Ovary (tissue), 9 donors: ENCODE measurements around the gene TUBB4B. TPM values are rescaled to one million over a fixed set of nuclear protein-coding genes. Genes with fewer than 3 reads are reported as not detected.
"Not testable (repeated sequence)": the region's sequence is repeated elsewhere in the genome, so short reads cannot be mapped to it uniquely, and the experiment has no call there.

ENCODE experiments used
- DNase-seq, 5 donors: peaks; one replicate each; pipeline ENCODE4 v3.0.0-alpha.2; 2019 to 2020
- H3K27ac ChIP-seq, 2 donors: fragments of 200-600 bp; one replicate each; pipeline versions ENCODE4 v1.5.1 to v1.8.0; 2019 to 2022
- H3K27me3 ChIP-seq: fragments of 200-600 bp; one replicate; pipeline ENCODE4 v1.8.0; 2022
- H3K36me3 ChIP-seq: fragments of 200-600 bp; sonication (generic); one replicate; pipeline ENCODE4 v1.5.1; 2019
- H3K4me1 ChIP-seq: one replicate; pipeline ENCODE4 v1.8.1; 2013; ENCODE audit warnings: mild to moderate bottlenecking, moderate library complexity; ENCODE audit not compliant: insufficient read depth
- H3K4me3 ChIP-seq: fragments of 200-600 bp; sonication (generic); one replicate; pipeline ENCODE4 v1.5.1; 2017
- H3K9me3 ChIP-seq, 2 donors: fragments of 200-600 bp in 1 of 2; sonication (generic) in 1 of 2; one replicate each; pipeline versions ENCODE4 v1.5.1 to v1.8.1; 2013 to 2019; ENCODE audit warnings: mild to moderate bottlenecking in 1 of 2, moderate library complexity in 1 of 2
- CTCF ChIP-seq, 3 donors: fragments of 450-650 bp in 2 of 3; fragments of 200-600 bp in 1 of 3; IDR thresholded peaks; one replicate each; pipeline versions ENCODE4 v1.5.1 to v1.8.0; 2016 to 2022; ENCODE audit warnings: antibody characterized with exemption in 3 of 3, mild to moderate bottlenecking in 1 of 3
- EP300 ChIP-seq: sonication (generic); formaldehyde crosslinking; IDR thresholded peaks from one replicate; pipeline ENCODE4 v1.6.1; 2017; ENCODE audit warnings: antibody characterized with exemption
- POLR2A ChIP-seq: fragments of 450-650 bp; IDR thresholded peaks from one replicate; pipeline ENCODE4 v1.6.1; 2017; ENCODE audit warnings: antibody characterized with exemption, mild to moderate bottlenecking, moderate library complexity
- WGBS, 3 donors: extraction: QIAGEN DNeasy Blood & Tissue Kit in 1 of 3; methylation state at CpG; one replicate each; pipeline versions ENCODE4 v1.1.5 to v1.1.7; 2013 to 2017; 5-methylcytosine and 5-hydroxymethylcytosine counted together
- intact Hi-C, 4 donors: fragments of 100-400 bp; cut with DNase I; formaldehyde crosslinking; loops; one replicate each; pipeline versions ENCODE4 v1.11.0 to v1.15.1; 2022 to 2023
- polyA plus RNA-seq, 2 donors: library from polyadenylated mRNA; stranded (reverse); fragments of 200-250 nt in 1 of 2; fragments of 350-450 nt in 1 of 2; fragmentation: Illumina TruSeq in 1 of 2; extraction: RNeasy Lipid Tissue Mini Kit (QIAGEN cat#74804) in 1 of 2; gene quantifications; one replicate each; pipeline ENCODE4 v1.2.3, GENCODE V29; 2013 to 2014
- total RNA-seq, 7 donors: library from RNA; depleted of rRNA in 2 of 7; stranded (reverse); fragments of >200 nt in 2 of 7; fragmentation: NEBNext Ultra II Directional in 3 of 7; extraction: Animal tissue kit (Norgen Biotek cat#: 25700) in 3 of 7; gene quantifications; one replicate each; pipeline versions ENCODE4 v1.1.0 to v1.2.4, GENCODE V29; 2016 to 2023
- donor health status: DM: no; HTN: no; CAD: no; lungs with moderate emphysema.
- donor health status: DM: no; HTN: no; CAD: no.
- donor health status: Bipolar disorder and iron deficiency.
- donor health status: DM: yes; HTN: yes; CAD: no.
- donor health status: DM: no; HTN: no; CAD: no.
- donor health status: DM: yes; HTN: yes; CAD: no.

TUBB4B gene
- total and polyA plus RNA-seq, 9 donors = 62.8 to 234 (median 135) TPM

GRCh38 chr9:137262173-137262908 is 21.3 kb downstream of the TUBB4B start:
- H3K4me3 ChIP-seq, H3K4me1 ChIP-seq, H3K9me3 ChIP-seq, H3K36me3 ChIP-seq, H3K27me3 ChIP-seq, intact Hi-C loops, H3K27ac ChIP-seq: not testable (repeated sequence)
- 34 to 45% (median 36%) methylated on average over 15 of the region's 15 CpGs for WGBS, 3 donors
- peak in 1 of 3 donors; percentile 18 for TF ChIP-seq CTCF (IDR thresholded peaks at IDR 0.05)
- peak in 2 of 5 donors; percentile 17 to 50 for DNase-seq

DNA sequence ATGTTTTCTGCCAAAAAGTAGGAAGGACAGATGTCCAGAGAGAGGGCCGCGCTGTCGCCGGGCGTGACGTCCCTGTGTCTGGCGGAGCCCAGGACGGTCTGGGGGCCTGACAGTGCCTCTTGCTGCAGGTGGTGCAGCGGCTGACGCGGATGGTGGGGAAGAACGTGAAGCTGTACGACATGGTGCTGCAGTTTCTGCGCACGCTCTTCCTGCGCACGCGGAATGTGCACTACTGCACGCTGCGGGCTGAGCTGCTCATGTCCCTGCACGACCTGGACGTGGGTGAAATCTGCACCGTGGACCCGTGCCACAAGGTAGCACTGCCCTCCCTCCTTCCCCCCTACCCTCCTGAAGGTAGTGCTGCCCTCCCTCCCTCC is 21.8 kb downstream of the TUBB4B start:
- Histone ChIP-seq H3K36me3 (no peaks in the 10 kb centered on the region), H3K4me1 (no peaks in the 10 kb centered on the region), H3K4me3 (no peak overlapping the region), H3K27ac (no peak overlapping the region), H3K27me3 (no peaks in the 10 kb centered on the region), H3K9me3 (no peaks in the 10 kb centered on the region)
- DNase-seq = peak in 2 of 5 donors; percentile 10 to 33
- no peak for TF ChIP-seq CTCF (IDR thresholded peaks at IDR 0.05)
- TF ChIP-seq POLR2A = no peak
- no peak for TF ChIP-seq EP300
- 84 to 87% (median 86%) methylated on average over 24 of the region's 24 CpGs for WGBS, 3 donors
- intact Hi-C loops = no loop called here

- Histone ChIP-seq H3K9me3 (no peaks in the 10 kb centered on the region), H3K27ac (no peak overlapping the region), H3K36me3 (no peaks in the 10 kb centered on the region), H3K27me3 (no peaks in the 10 kb centered on the region), H3K4me1 (no peaks in the 10 kb centered on the region), H3K4me3 (no peak overlapping the region)
- TF ChIP-seq POLR2A (no peak), EP300 (no peak), CTCF (IDR thresholded peaks at IDR 0.05) (no peak)
- WGBS, 3 donors = 62 to 70% (median 70%) methylated on average over 10 of the region's 10 CpGs
- peak in 1 of 5 donors; percentile 27 for DNase-seq
- intact Hi-C loops = no loop called here
Observed at GRCh38 chr9:137263506-137263905, 22.4 kb downstream of the TUBB4B start.

- H3K27ac ChIP-seq = no peak overlapping the region
- no peak for TF ChIP-seq CTCF (IDR thresholded peaks at IDR 0.05)
- TF ChIP-seq POLR2A = no peak
- TF ChIP-seq EP300 = no peak
Observed at GRCh38 chr9:137264067-137264466, 23.0 kb downstream of the TUBB4B start.

More at GRCh38 chr9:137264067-137264466, 23.0 kb downstream of the TUBB4B start:
- 91 to 96% (median 92%) methylated on average over 22 of the region's 22 CpGs for WGBS, 3 donors
- intact Hi-C loops = no loop called here
- no peaks in the 10 kb centered on the region for H3K9me3 ChIP-seq
- H3K4me3 ChIP-seq = no peak overlapping the region
- peaks cover 3% of the 10 kb centered on the region for H3K4me1 ChIP-seq
- DNase-seq = peak in 1 of 5 donors; percentile 35
- H3K27me3 ChIP-seq = no peaks in the 10 kb centered on the region
- H3K36me3 ChIP-seq = no peaks in the 10 kb centered on the region
